Muscle of leg (tissue), 11 donors: Measurements from ENCODE around the gene TTBK2. TPM values are rescaled to one million over a fixed set of nuclear protein-coding genes. Genes with fewer than 3 reads are reported as not detected.

ENCODE experiments used
- DNase-seq: peaks from one replicate; pipeline ENCODE4 v3.0.0; 2013
- H3K27ac ChIP-seq: one replicate; pipeline ENCODE4 v1.5.1; 2013; ENCODE audit warnings: mild to moderate bottlenecking, low read length, control low read depth
- H3K27me3 ChIP-seq: one replicate; pipeline ENCODE4 v1.6.1; 2013; ENCODE audit warnings: low read length; ENCODE audit not compliant: control insufficient read depth, insufficient read depth
- H3K36me3 ChIP-seq: one replicate; pipeline ENCODE4 v1.6.1; 2013; ENCODE audit warnings: low read length; ENCODE audit not compliant: control insufficient read depth, insufficient read depth
- H3K4me1 ChIP-seq: one replicate; pipeline ENCODE4 v1.6.1; 2013; ENCODE audit warnings: low read length; ENCODE audit not compliant: control insufficient read depth, insufficient read depth
- H3K4me3 ChIP-seq: one replicate; pipeline ENCODE4 v1.5.1; 2013; ENCODE audit warnings: low read length, control low read depth
- H3K9me3 ChIP-seq: replicated peaks from 2 replicates; pipeline ENCODE4 v1.6.1; 2013; ENCODE audit warnings: low read depth, low read length; ENCODE audit not compliant: control insufficient read depth
- WGBS: methylation state at CpG from one replicate; pipeline ENCODE4 v1.1.5; 2013; ENCODE audit warnings: missing lambda C conversion rate; ENCODE audit not compliant: insufficient coverage; 5-methylcytosine and 5-hydroxymethylcytosine counted together
- polyA plus RNA-seq, 8 donors: library from polyadenylated mRNA; unstranded; fragments of 120-200 nt; gene quantifications; one replicate each; pipeline versions ENCODE4 v1.2.1 to v1.2.3, GENCODE V29; 2013; ENCODE audit warnings: inconsistent platforms in 1 of 8, low replicate concordance in 1 of 8; ENCODE audit not compliant: insufficient read length in 8 of 8, insufficient read depth in 1 of 8
- total RNA-seq: library from RNA; stranded (reverse); fragments of 120-200 nt; gene quantifications from one replicate; pipeline ENCODE4 v1.2.4, GENCODE V29; 2013

Gene TTBK2
- total and polyA plus RNA-seq, 9 donors: 6.5 to 12.9 (median 12.1) TPM

GRCh38 chr15:42730536-42730935 is 190.0 kb downstream of the TTBK2 start:
- Histone ChIP-seq H3K27ac (no peak overlapping the region), H3K9me3 (no peaks in the 10 kb centered on the region), H3K27me3 (no peaks in the 10 kb centered on the region), H3K36me3 (peaks cover 98% of the 10 kb centered on the region), H3K4me1 (peaks cover 25% of the 10 kb centered on the region), H3K4me3 (no peak overlapping the region)
- DNase-seq: no peak
- WGBS: 78% methylated on average over 13 of the region's 14 CpGs

- no peak overlapping the region for H3K27ac ChIP-seq
- no peaks in the 10 kb centered on the region for H3K27me3 ChIP-seq
- 45% methylated on average over 7 of the region's 8 CpGs for WGBS
- DNase-seq: no peak
- peaks cover 23% of the 10 kb centered on the region for H3K4me1 ChIP-seq
- no peak overlapping the region for H3K4me3 ChIP-seq
- no peaks in the 10 kb centered on the region for H3K9me3 ChIP-seq
- peaks cover 98% of the 10 kb centered on the region for H3K36me3 ChIP-seq
These were observed 190.4 kb downstream of the TTBK2 start for GRCh38 chr15:42730135-42730534.

- DNase-seq: no peak
- WGBS: 78% methylated on average over 6 of the region's 7 CpGs
These were observed 191.2 kb downstream of the TTBK2 start for GRCh38 chr15:42729409-42729808.

GRCh38 chr15:42728972-42729371 is 191.6 kb downstream of the TTBK2 start:
- no peak for DNase-seq
- Histone ChIP-seq H3K36me3 (peaks cover 98% of the 10 kb centered on the region), H3K27ac (no peak overlapping the region), H3K9me3 (no peaks in the 10 kb centered on the region), H3K4me1 (peaks cover 21% of the 10 kb centered on the region), H3K27me3 (no peaks in the 10 kb centered on the region), H3K4me3 (no peak overlapping the region)
- no CpG with 5 or more reads among the region's 14 CpGs for WGBS

More at GRCh38 chr15:42729409-42729808, 191.2 kb downstream of the TTBK2 start:
- Histone ChIP-seq H3K27ac (no peak overlapping the region), H3K4me3 (no peak overlapping the region), H3K36me3 (peaks cover 98% of the 10 kb centered on the region), H3K27me3 (no peaks in the 10 kb centered on the region), H3K4me1 (peaks cover 21% of the 10 kb centered on the region), H3K9me3 (no peaks in the 10 kb centered on the region)

GRCh38 chr15:42728560-42728959 is 192.0 kb downstream of the TTBK2 start:
- Histone ChIP-seq H3K4me3 (no peak overlapping the region), H3K27me3 (no peaks in the 10 kb centered on the region), H3K27ac (no peak overlapping the region), H3K36me3 (peaks cover 98% of the 10 kb centered on the region), H3K9me3 (no peaks in the 10 kb centered on the region), H3K4me1 (peaks cover 21% of the 10 kb centered on the region)
- DNase-seq: peak; percentile 71
- 70% methylated on average over 3 of the region's 5 CpGs for WGBS

GRCh38 chr15:42727750-42728381 is 192.7 kb downstream of the TTBK2 start:
- H3K4me1 ChIP-seq: peaks cover 21% of the 10 kb centered on the region
- no peaks in the 10 kb centered on the region for H3K27me3 ChIP-seq
- H3K36me3 ChIP-seq: peaks cover 100% of the 10 kb centered on the region
- H3K9me3 ChIP-seq: no peaks in the 10 kb centered on the region
- WGBS: 50% methylated on average over 4 of the region's 13 CpGs
- DNase-seq: no peak
- H3K4me3 ChIP-seq: no peak overlapping the region
- no peak overlapping the region for H3K27ac ChIP-seq

- H3K27ac ChIP-seq: no peak overlapping the region
- H3K4me1 ChIP-seq: peaks cover 21% of the 10 kb centered on the region
- WGBS: 71% methylated on average over 10 of the region's 11 CpGs
- no peak overlapping the region for H3K4me3 ChIP-seq
- no peaks in the 10 kb centered on the region for H3K27me3 ChIP-seq
- DNase-seq: no peak
- no peaks in the 10 kb centered on the region for H3K9me3 ChIP-seq
- peaks cover 97% of the 10 kb centered on the region for H3K36me3 ChIP-seq
These were observed 194.5 kb downstream of the TTBK2 start for GRCh38 chr15:42726114-42726513.

GRCh38 chr15:42725331-42725903 is 195.2 kb downstream of the TTBK2 start:
- no peaks in the 10 kb centered on the region for H3K27me3 ChIP-seq
- WGBS: 80% methylated on average over 6 of the region's 12 CpGs

GRCh38 chr15:42724276-42724675 is 196.3 kb downstream of the TTBK2 start:
- 88% methylated on average over 4 of the region's 6 CpGs for WGBS
- Histone ChIP-seq H3K9me3 (no peaks in the 10 kb centered on the region), H3K4me3 (no peak overlapping the region), H3K36me3 (peaks cover 94% of the 10 kb centered on the region), H3K27ac (no peak overlapping the region), H3K4me1 (peaks cover 16% of the 10 kb centered on the region), H3K27me3 (no peaks in the 10 kb centered on the region)
- no peak for DNase-seq

More at GRCh38 chr15:42725331-42725903, 195.2 kb downstream of the TTBK2 start:
- Histone ChIP-seq H3K27ac (no peak overlapping the region), H3K4me3 (no peak overlapping the region), H3K9me3 (no peaks in the 10 kb centered on the region), H3K36me3 (peaks cover 94% of the 10 kb centered on the region), H3K4me1 (peaks cover 21% of the 10 kb centered on the region)
- DNase-seq: no peak

GRCh38 chr15:42723068-42723467 is 197.5 kb downstream of the TTBK2 start:
- no CpG with 5 or more reads among the region's 4 CpGs for WGBS
- Histone ChIP-seq H3K4me3 (no peak overlapping the region), H3K27me3 (no peaks in the 10 kb centered on the region), H3K36me3 (peaks cover 94% of the 10 kb centered on the region), H3K9me3 (no peaks in the 10 kb centered on the region), H3K4me1 (peaks cover 4% of the 10 kb centered on the region), H3K27ac (no peak overlapping the region)
- DNase-seq: no peak
